Suppressor macrophage (primary cell): ENCODE measurements around the gene TTLL9.
A peak's percentile ranks its signal among the peaks of the same experiment; 100 is the strongest.

Source experiments
- DNase-seq, 4 experiments: peaks; one replicate each; pipeline ENCODE4 v3.0.0-alpha.2; 2020 to 2022

The TTLL9 gene

DNA sequence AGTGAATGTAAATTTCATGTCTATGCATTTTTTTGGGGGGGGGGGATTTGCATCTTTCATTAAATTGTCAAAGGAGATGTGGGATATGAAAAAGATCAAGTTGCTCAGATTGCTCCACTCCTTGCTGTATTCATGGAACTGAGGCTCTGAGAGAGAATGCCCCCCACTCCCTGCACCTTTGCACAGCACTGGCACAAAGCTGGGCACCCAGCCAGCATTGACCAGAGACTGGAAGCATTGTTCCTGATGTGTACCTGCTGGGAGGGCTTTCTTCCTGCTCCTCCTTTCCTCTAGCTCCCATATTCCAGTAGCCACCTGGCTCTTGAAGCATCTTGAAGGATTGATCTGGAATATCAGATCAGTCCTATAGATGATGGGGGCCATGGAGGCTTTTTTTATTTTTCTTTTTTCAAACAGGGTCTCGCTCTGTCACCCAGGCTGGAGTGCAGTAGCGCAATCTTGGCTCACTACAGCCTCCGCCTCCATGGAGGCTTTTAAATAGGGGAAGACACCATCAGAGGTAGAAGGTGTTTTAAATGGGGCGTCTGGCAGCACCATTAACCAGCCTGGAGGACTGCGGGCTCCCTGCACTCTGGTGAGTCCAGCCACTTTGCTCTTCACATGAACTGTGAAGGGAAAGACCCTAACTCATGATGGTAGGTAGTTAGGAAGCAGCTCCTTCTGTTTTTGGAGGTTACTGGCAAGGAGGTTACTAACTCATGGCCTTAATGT is 11.0 kb upstream of the TTLL9 start:
- no peak for DNase-seq

DNA sequence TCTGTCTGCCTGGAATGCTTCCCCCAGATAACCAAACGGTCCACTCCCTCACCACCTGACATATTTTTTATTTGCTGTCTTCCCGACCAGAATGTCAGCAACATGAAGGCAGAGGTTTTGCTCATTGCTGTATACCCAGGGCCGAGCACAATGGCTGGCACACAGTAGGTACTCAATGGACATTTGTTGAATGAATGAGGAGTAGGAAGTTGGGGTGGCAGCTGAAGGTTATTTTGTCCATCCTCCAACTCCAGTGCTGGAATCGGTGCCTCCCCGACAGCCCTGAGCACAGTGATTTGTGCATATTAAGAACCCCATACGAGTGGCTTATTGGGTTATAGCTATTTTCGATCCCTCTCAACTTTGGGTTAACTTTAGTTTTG is 10.4 kb upstream of the TTLL9 start:
- no peak for DNase-seq

DNA sequence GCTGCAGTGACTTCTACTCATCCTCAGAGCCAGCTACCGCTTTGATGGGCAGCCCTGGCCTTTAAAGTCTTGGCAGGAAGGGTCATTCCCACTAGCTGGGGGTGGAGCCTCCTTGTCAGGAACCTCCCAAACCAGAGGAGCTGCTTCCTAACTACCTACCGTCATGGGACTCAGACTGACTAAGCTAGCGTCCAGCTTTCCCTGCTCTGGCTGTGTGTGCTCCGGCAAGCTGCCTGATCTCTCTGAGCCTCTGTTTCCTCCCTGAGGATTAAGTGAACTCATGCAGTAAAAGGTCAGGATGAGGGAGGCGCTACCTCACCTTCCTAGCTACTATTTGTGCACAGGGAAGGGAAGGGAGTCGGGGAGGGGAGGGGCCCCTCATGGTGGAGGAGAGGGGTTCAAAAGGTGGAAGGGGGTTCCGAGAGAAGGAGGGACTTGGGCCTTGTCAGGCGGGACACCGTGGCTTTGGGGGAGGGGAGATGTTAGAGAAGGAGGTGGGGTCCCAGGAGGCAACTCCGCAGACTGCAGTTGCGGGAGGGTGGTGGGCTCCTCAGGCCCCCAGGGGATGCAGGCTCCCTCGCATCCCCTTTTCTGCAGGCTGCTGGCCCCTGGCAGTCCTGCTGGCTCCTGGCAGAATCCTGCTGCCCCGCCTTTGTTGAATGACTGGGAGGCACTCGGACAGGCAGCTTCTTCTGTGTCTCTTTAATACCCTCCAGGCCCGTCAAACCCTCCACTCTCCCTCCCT is 9.9 kb upstream of the TTLL9 start:
- peak in 1 of 4 experiments; percentile 18 for DNase-seq

- DNase-seq = no peak
These were observed 9.4 kb upstream of the TTLL9 start for GRCh38 chr20:31861135-31861384.

GRCh38 chr20:31861385-31862156 is 8.9 kb upstream of the TTLL9 start:
- DNase-seq = peak; percentile 55 to 85 (median 72)

DNA sequence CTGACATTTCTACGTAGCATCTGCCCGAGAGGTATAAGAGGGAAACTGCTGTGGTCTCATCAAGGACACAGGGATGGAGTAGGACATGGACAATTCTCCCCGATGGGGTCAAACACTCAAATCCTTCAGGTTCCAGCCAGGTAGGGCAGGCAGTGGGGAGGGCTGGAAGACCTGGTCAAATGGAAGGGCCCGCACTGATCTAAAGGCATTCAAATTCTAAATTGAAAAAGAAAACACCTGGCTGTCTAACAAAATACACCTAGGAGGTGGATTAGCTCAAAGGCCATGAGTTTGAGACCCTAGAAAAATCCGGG is 8.3 kb upstream of the TTLL9 start:
- no peak for DNase-seq

GRCh38 chr20:31862506-31862905 is 7.9 kb upstream of the TTLL9 start:
- no peak for DNase-seq

DNA sequence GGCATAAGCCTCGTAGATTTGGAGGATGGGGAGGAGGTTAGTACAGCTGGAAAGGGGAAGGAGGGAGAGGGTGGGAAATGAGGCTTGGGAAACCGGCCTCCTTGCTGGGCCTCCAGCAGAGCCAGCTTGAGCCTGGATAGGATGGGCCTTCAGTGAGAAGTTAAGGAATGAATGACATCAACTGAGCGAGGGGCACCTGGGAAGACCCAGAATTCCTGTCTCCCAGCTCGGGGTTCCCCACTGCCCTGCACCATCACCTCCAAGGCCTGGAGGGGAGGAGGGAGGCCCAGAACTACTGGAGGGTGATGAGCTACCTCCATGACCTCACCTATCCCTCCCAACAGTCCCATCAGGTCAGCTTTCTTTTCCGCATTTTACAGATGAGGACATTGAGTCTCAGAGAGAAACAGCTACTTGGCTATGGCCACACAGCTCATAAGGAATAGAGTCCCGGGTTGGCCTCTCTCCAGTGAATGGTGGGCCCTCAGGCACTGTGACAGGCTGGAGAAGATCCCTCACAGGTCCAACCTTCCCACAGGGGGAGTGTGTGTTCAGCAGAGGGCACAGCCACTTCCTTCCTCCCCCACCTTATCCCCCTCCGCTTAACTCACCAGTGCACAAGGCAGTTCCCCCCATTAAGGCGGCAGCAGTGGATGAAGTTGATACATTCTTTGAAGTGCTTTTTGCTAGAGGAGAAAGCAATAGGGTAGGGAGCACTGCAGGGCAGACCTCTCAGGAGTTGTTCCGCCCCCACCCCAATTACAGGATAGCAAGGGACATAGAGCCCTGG is 6.9 kb upstream of the TTLL9 start:
- DNase-seq = no peak

DNA sequence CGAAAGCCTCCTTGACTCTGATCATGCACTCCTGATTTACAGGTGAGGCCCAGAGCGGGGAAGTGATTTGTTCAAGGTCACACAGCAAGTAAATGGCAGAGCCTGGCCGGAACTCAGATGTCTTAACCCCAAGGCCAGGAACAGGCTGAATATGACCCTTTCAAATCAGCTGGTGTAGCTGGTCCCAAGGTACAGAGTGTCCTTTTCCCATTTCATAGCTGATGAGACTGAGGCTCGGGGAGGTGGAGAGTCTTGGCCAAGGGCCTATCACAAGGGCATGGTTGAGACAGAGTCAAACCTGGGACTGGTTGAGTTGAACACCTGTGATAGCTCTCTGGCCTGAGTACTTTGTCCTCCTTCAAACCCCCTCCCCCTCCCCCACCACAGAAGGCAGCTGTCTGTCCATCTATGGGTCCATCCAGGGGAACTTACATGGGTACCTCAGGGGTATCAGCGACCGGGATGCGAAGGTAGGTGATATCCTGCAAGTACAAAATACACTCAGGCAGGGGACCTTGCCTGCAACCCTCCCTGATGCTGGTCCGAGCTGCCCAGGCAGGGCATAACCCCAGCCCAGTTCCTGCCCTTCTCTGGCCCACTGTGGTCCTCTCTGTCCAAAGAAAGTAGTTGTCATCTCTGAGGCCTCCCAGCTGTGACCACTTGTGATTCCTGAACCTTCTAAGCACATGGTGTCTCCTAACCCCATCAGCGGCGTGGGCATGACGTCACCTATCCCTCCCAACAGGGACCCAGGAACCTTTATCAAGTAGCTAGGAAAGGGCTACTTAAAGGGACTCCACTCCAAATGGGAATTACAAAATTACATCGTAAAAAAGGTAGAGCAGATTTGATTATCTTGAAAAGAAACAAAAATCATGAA is 5.7 kb upstream of the TTLL9 start:
- no peak for DNase-seq

GRCh38 chr20:31866221-31866620 is 4.2 kb upstream of the TTLL9 start:
- DNase-seq = no peak

DNA sequence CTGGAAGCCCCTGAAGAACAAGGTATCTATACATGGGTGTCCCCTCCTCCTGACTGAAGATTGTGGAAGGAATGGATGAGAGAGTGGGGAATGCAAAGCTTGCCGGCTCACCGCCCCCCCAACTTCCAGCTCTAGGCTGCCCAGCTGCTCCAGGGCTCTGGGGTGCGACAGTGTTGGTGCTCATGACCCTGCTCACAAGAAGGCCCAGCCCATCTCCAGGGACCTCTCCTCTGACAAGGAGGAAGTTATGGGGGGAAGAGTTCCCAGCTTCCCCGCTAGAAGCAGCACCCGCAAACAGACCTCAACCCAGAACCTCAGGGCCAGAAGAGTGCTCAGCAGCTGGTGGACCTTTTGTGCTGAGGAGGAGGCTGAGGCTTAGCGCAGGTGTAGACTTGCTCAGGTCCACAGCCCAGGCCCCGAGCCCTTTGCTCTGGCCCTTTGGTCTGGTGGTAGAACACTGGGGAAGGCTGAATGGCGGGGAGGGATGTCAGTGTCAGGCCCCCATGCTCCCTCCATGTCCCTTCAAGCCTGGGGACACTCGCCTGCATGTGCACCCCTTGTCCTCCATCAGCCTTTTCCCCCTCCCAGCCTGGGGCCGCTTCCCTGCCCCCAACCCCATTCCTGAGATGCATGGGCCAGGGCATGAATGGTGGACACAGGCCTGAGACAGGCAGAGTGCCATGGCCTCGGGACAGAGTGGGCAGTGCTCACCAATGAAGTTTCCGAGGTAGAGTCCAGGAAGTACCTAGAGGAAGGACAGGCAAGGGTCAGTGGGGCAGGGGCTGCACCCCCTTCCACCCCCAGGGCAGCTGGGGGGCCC is 1.4 kb upstream of the TTLL9 start:
- DNase-seq = peak in 1 of 4 experiments; percentile 16

DNA sequence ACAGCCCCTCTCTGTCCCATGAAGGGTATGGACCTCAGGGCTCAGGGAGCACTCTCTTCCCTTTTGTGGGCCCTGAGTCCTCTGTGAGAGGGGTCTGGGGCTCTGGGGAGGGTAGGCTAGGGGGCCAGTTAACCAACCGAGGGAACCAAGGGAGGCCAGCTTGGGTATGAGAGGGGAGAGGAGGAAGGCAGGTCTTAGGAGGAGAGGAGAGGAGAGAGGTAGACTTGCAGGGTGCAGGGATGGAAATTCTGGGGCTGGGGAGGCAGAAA is 827 bp upstream of the TTLL9 start:
- no peak for DNase-seq

DNA sequence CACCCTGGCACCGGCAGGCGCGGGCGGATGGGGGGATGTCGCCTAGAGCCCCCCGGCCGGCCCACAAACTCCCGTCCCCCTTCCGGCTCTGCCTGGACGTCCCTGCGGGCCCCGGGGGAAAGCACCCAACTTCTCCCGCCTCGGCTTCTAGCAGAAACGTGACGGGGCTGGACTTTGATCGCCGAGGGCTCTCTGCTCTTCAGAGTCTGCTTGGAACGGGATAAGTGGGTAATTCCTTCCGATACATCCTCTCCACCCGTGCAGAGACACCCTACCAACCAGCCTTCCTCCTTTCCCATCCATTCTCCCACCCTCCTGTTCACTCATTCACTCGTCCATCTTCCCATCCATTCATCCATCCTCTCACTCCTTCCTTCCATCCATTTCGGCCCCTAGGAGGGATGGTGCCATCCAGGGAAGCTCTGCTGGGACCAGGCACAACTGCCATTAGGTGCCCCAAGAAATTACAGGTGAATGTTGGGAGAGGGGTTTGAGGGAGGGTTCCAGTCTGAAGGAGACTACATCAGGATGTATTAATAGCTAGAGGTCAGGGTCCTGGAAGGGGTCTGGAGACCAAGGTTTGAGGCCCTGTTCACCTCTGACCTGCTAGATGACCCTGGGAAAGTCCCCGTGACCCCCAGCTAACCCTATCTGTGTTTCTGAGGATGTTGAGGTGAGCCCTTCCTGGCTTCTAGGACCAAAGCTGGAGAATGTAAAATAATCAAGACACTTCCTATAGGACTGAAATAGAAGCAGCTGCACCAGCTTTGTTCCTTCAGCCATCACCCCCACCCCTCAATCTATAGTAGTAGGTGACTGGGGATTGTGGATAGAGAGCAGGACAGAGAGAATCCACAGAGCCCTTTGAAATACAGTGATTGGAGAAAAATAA is 538 bp downstream of the TTLL9 start:
- peak in 1 of 4 experiments; percentile 17 for DNase-seq

- DNase-seq = no peak
These were observed 1.2 kb downstream of the TTLL9 start for GRCh38 chr20:31871618-31871954.

- no peak for DNase-seq
These were observed 2.0 kb downstream of the TTLL9 start for GRCh38 chr20:31872406-31872805.

GRCh38 chr20:31875671-31876070 is 5.2 kb downstream of the TTLL9 start:
- DNase-seq = peak in 2 of 4 experiments; percentile 23 to 33

GRCh38 chr20:31877684-31878083 is 7.2 kb downstream of the TTLL9 start:
- DNase-seq = no peak

DNA sequence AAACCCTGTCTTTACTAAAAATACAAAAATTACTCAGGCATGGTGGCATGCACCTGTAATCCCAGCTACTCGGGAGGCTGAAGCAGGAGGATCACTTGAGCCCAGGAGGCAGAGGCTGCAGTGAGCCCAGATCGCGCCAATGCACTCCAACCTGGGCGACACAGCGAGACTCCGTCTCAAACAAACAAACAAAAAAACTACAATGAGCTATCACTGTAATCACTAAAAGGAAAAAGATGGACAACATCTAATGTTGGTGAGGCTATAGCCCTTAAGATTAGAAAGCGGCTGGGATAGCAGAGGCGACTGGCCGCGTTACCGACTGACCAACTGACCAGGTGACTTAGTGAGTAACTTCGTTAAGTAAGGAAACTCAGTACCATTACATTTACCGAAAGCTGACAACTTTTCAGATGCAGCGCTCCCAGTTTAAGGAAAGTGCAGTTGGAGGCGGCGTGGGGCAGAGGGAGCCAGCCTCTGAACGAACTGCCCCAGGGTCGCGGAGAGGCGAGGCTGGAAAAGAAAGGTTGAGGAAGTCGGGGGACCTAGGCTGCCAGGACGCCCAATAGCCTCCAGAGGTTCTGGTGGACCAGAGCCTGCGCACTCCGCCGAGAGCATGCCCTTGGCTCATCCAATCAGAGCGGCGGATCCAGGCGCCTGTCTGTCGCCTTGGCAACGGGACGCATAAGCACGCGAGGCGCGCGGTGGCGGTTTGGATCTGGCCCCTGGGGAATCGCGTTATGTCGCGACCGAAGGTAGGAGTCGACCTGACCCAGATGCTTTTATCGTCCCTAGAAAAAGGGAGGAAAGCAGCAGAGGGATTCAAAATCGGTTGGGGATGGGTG is 8.9 kb downstream of the TTLL9 start:
- peak; percentile 97 to 99 (median 98) for DNase-seq

GRCh38 chr20:31881945-31882344 is 11.5 kb downstream of the TTLL9 start:
- DNase-seq = no peak

GRCh38 chr20:31883829-31884228 is 13.4 kb downstream of the TTLL9 start:
- DNase-seq = no peak
